GM20000 (cell line): ENCODE data around the gene KCNK18.

ENCODE experiments used
- DNase-seq: peaks from one replicate; pipeline ENCODE4 v3.0.0; 2012; ENCODE audit warnings: low spot score
- TF ChIP-seq, protein P1 (sequence below): IDR thresholded peaks from 2 replicates; pipeline ENCODE4 v1.5.1; 2012; ENCODE audit warnings: mild to moderate bottlenecking, control low read depth; ENCODE audit errors: extremely low read depth, missing control alignments

KCNK18 gene

GRCh38 chr10:117197189-117197588 is at the start of gene KCNK18:
Gene KCNK18 (plus strand): TSS chr10:117197489. CDS start chr10:117197489, 0 bp downstream.
- TF ChIP-seq, protein P1, sequence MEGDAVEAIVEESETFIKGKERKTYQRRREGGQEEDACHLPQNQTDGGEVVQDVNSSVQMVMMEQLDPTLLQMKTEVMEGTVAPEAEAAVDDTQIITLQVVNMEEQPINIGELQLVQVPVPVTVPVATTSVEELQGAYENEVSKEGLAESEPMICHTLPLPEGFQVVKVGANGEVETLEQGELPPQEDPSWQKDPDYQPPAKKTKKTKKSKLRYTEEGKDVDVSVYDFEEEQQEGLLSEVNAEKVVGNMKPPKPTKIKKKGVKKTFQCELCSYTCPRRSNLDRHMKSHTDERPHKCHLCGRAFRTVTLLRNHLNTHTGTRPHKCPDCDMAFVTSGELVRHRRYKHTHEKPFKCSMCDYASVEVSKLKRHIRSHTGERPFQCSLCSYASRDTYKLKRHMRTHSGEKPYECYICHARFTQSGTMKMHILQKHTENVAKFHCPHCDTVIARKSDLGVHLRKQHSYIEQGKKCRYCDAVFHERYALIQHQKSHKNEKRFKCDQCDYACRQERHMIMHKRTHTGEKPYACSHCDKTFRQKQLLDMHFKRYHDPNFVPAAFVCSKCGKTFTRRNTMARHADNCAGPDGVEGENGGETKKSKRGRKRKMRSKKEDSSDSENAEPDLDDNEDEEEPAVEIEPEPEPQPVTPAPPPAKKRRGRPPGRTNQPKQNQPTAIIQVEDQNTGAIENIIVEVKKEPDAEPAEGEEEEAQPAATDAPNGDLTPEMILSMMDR: no peak
- no peak for DNase-seq

DNA sequence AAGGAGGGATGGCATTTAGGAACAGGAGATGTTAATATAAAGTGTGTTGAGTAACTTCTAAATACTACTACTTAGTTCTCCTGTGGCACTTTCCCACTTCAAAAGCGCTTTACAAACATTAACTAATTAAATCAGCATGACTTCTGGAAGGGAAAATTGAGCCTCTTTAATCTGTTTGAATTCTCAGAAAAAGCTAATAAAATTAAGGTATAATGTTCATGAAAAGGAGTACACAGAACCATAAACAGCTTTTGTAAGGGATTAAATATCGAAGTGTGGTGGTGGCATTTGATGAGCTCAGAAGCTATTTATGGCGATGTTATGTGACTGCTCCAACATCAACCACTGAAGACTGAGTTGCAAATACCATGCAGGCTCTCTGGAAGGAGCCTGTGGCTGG is 49.0 kb upstream of the KCNK18 start:
- DNase-seq: no peak
- TF ChIP-seq, protein P1: no peak

DNA sequence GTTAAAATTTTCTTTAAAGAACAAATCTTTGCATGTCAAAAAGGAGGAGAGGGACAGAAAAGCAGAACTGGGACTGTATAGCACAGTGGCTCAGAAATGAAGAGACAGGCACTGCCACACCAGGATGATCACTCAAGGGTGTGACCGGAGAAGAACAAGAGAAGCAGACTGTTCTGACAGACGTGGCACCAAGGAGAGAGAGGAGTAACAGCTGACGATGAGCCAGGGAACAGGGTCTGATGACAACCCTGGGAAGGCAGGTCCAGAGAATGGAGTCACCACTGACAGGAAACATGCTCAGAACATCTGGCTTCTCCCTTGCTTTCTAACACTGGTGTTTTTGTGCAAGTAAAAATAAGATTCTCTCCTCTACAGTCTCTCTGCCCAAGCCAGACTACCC is 44.6 kb upstream of the KCNK18 start:
- no peak for DNase-seq

DNA sequence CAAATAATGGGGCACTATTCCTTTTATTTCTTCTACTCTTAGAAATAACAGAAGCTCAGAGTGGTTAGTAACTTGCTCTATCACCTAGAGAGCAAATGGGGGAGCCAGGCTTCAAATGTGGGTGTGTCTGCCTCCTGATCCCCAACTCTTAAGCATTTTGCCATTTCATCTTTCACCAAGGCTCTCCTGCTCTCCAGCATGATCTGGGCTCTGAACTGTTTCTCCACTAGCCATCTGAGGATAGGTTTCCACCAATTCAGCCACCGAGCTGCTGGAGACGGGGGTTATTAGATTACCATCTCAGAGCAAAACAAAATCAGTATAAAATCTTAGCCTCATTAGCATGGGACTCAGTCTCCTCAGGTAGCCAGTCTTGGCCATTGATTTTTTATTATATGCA is 39.0 kb upstream of the KCNK18 start:
- no peak for DNase-seq
- TF ChIP-seq, protein P1: no peak

More for the DNA sequence above, 44.6 kb upstream of the KCNK18 start:
- TF ChIP-seq, protein P1: no peak

DNA sequence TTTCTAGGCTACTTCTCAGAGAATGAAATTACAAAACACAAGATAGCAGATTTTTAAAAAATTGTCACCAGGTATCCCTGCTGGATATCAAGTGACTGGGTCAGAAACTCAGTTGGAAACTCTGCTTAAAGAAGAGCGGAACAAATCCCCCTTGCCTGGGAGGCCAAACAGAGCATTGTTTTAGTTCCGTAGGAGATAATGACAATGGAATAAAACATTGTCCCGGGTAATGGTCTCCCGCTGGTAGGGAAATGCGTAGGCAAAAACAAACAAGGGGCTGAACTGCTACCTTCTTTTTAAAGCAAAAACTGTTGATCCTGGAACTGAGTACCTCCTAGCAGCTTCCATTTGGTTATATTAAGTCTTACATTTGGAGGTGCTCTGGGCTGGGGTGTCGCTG is 37.9 kb upstream of the KCNK18 start:
- TF ChIP-seq, protein P1: no peak
- DNase-seq: no peak

DNA sequence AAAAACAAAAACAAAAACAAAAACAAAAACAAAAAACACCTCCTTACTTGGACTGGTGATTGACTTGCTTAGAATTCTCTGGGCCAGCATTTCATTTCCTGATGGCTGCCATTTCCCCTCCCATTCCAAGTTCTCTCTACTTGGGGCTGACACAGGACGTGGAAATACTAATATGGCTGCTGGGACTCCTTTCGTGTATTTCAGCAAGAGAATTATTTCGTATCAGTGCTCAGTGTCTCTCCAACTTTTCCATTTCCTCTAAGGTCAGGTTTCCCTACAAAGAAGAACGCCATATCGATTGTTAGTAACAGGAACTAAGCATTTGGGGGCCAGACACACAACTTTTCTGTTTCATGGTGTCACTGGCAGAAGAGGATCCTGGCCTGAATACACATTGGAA is 36.7 kb upstream of the KCNK18 start:
- no peak for DNase-seq
- TF ChIP-seq, protein P1: no peak

GRCh38 chr10:117161386-117162033 is 35.8 kb upstream of the KCNK18 start:
- TF ChIP-seq, protein P1: no peak

More at GRCh38 chr10:117161386-117162033, 35.8 kb upstream of the KCNK18 start:
- no peak for DNase-seq
